Measurements from ENCODE around the gene ATP2B2. TPM values are rescaled to one million over a fixed set of nuclear protein-coding genes. Genes with fewer than 3 reads are reported as not detected.

ATP2B2 gene
- polyA plus RNA-seq, 5 donors: 0.03 to 0.24 (median 0.13) TPM; not detected in 1

GRCh38 chr3:10365791-10366190, 139.6 kb downstream of the ATP2B2 start:
- no peak for DNase-seq

GRCh38 chr3:10365316-10365715, 140.1 kb downstream of the ATP2B2 start:
- DNase-seq: no peak

GRCh38 chr3:10364806-10365205, 140.6 kb downstream of the ATP2B2 start:
- DNase-seq: no peak

DNA sequence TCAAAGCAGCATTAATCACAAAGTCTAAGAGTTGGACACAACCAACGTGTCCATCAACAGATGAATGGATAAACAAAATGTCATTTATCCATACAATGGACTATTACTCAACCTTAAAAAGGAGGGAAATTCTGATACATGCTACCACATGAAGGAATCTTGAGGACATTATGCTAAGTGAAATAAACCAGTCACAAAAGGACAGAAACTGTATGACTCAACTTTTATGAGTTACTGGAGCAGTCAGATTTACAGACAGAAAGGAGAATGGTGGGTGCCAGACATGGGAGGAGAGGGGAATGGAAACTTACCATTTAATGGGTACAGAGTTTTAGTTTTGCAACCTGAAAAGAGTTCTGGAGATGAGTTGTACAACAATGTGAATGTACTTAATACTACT, 141.5 kb downstream of the ATP2B2 start:
- DNase-seq: no peak

DNA sequence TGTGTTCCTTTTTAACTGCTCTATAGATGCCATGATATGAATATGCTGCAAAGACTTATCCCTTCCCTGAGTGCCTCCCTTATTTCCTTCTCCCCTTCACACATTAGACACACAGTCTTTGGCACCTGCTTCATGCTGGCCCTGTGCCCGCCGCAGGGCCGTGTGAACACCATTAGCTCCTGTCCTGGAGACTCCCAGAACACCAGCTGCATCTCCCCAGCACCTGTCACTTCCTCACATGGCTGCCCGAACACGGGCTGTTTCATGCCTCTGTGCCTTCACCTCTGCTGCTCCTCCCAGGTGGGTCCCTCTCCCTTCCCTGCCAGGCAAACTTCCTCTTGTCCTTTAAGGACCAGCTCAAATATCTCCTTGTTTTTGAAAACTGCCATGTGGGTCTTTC, 144.0 kb downstream of the ATP2B2 start:
- no peak for DNase-seq

DNA sequence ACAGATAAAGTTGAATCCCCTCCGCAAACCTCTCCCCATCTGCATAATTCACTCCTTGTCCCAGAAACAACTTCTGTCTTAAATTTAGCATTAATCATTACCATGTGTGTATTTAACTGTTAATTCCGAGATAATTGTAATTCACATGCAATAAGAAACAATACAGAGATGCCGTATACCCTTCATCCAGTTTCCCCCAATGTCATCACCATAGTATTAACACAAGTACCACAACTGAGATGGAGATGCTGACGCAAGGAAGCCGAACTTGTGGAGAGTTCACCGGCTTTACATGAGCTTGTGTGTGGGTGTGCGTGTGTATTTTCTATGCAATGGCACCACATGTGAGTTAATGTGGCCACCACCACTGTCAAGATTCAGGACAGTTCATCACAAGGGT, 144.9 kb downstream of the ATP2B2 start:
- DNase-seq: no peak

DNA sequence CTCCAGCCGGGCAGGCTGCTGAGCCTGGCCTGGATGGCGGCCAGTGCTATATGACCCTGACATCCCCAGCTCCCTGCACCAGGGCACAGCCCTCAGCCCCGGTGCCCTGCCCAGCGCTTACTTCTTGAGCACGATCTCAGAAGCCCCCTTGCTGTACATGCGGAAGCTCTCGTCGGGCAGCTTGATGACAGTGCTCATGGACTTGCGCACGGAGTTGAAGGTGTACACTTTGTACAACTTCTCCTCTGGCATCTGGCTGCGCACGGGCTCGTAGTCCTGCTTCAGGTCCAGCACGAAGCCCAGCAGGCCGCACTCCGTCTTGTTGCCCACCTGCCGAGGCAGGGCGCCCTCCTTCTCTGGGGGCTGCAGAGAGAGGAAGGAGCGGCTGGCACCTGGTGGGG, 145.6 kb downstream of the ATP2B2 start:
- no peak for DNase-seq

GRCh38 chr3:10358309-10358980, 146.9 kb downstream of the ATP2B2 start:
- DNase-seq: no peak

- no peak for DNase-seq
These were observed 147.6 kb downstream of the ATP2B2 start for GRCh38 chr3:10357592-10358308.

GRCh38 chr3:10357095-10357494, 148.3 kb downstream of the ATP2B2 start:
- DNase-seq: no peak

GRCh38 chr3:10356461-10356981, 148.9 kb downstream of the ATP2B2 start:
- no peak for DNase-seq

DNA sequence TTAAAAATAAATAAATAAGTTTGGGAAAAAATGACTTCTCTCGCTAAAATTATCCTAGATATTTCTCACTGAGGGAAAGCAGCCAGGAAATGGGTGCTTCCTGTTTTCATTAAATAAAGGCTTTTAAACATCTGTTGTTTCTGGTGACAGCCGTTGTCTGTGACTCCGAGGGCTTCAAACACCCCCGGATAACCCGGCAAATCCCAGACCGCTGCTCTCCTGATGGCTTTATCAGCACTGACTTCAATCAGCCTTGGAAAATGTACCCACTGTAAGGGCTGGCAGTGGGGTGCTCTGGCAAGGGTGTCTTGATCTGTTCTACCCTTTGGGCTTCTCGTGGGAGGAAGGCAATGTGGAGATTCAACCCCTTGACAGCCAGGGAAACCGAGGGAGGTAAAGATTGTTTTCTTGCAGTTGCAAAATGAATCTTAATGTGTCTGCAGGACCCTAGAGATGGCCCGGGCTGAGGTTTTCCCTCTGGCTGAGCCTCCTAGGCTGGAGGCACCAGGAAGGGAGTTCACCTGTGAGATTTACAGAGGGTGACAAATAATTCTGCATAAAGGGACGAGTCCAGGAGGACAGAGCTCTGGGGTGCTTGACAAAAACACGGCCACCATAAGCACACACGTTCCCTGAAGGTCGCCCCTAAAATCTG, 150.9 kb downstream of the ATP2B2 start:
- no peak for DNase-seq

DNA sequence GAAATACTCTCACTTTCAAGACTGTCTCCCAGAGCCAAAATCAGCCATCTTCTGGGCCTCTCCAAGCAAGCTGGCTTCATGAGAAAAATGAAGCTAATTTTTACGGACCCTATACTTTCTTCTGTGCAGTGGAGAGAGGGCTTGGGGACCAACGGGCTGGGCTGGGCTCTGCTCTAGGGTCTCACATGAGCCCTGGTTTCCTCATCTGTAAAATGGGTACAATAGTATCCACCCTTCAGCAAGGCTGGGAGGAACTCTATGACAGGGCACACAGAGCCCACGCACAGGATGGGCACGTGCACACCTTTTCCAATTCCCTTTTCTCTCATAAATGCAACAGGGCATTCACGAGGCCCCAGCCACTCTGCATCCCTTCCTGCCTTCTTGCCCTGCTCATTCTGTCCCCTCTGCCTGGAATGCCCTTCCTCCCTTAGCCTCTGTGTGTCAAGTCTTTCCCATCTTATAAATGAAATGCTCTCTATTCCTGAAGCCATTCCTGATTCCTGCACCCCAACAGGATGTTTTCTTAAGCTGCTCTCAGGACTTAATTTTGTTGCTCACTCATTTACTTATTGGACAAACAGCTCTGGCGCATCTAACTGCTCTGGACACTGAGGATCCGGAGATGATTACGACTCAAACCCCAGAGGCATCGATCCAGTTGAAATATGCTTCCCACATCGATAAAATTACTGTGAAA, 151.6 kb downstream of the ATP2B2 start:
- no peak for DNase-seq

DNA sequence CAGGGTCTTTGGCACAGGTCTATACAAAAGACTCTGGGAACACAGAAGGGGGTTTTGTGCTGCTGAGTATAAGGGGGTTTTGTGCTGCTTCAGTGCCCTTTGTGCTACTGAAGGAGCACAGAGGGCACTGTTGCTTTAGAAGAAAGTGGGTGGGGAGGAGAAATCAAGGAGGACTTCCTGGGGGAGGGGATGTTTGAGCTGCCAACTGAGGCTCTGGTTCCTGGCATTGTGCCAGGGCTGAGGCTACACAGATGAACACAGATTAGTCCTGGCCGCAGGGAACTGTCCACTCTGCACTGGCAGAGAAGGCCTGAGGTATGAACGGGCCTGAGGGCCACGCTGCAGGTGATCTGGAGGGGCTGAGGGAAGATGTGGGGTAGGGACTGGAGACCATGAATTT, 152.2 kb downstream of the ATP2B2 start:
- no peak for DNase-seq

- DNase-seq: no peak
These were observed 153.1 kb downstream of the ATP2B2 start for GRCh38 chr3:10352146-10352911.

DNA sequence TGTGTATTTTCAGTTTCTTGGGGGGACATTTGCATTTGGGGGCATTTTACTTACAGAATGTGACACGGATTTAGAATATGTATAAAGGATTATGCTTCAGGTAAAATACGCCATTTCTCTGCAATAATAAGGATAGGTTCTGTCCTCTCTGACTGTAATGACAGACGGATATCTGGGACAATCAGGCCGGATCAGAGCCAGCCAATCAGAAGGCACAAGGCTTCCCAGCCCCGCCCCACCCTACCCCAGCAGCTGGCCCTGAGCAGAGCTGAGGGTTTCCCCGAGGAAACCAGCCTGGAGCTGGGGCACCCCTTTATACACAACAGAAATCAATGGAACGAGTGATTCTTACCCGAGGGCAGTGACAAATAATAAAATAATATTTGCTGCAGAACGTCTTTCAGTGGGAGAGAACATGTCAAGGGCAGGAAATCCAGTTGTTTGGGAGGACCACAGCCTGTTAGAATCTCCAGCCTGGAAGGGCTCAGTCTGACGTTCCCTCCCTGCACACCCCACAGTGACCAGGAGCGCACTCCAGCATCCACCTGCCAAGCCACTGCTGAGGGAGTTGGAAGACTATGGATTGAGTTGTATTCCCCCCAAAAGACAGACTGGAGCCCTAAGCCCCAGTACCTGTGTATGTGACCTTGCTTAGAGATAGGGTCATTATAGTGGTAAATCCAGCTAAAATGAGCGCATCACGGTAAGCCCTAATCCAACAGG, 154.2 kb downstream of the ATP2B2 start:
- DNase-seq: no peak

GRCh38 chr3:10350324-10350985, 154.9 kb downstream of the ATP2B2 start:
- no peak for DNase-seq

DNA sequence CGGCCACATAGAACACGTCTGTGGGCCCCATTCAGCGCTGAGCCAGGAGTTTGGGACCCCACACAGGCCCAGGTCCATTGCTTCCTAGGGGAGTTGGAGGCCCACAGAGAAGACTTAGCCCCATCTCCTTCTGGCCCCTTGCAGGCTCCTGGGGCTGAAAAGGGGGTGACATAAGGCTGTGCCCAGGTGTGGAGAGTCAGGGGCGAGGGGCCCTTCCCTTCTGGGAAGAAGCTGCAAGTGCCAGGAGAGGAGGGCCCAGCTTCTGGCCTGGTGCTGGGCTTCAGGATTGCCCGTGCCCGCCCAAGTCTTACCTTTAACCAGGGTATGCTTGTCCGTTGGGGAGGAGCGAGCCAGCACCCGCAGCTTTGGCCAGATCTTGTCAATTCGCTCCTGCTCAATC, 155.6 kb downstream of the ATP2B2 start:
- no peak for DNase-seq

GRCh38 chr3:10348404-10348721, 157.0 kb downstream of the ATP2B2 start:
- DNase-seq: no peak

DNA sequence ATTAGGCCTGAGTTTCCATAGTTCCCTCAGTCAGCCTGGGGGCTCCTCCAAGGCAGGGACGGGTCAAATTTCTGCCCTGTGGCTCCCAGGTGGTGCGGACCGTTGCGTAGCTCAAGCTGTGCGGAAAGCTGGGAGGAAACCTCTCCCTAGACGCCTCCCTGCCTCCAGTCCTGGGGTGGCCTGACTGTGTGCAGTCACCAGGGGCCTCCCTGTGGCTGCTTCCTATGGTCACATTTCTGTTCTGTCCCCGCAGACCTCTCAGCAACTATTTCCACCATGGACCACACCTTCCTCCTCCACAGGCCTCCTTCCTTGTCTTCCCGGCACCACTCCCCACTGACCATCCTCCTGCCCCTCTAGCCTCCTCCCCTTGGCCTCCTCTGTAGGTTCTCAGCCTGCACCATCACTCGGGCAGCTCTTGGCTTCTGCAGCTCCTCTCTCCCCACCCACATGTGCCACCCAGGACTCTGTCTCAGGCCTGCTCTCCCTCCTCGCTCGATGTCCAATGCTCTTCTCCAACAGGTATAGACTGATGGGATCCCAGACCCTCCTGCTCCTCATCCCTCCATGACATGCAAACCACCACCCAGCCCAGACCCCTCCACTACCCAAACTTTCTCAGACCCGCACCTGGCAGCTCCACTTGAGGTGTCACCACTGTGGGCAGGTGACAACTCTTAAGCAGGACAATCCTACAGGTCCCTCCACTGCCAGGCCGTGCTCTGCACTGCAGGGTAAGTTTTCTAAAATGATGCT, 157.6 kb downstream of the ATP2B2 start:
- DNase-seq: no peak
